DMS53 treated with DMSO at 0.1 percent for 48 hours (cell line): Measurements from ENCODE around the gene INPP5A.
"Not testable (repeated sequence)": the region's sequence is repeated elsewhere in the genome, so short reads cannot be mapped to it uniquely, and the experiment has no call there.

Experiments
- DNase-seq: peaks from one replicate; lab custom pipeline; 2025; ENCODE audit not compliant: unreplicated experiment; lab: John Stamatoyannopoulos, UW

INPP5A gene

GRCh38 chr10:132825783-132826523 is 288.4 kb downstream of the INPP5A start:
- not testable (repeated sequence) for DNase-seq

- DNase-seq: no peak
These were observed 289.2 kb downstream of the INPP5A start for GRCh38 chr10:132826524-132827422.

- DNase-seq: no peak
These were observed 289.8 kb downstream of the INPP5A start for GRCh38 chr10:132827423-132827789.

GRCh38 chr10:132827861-132828539 is 290.4 kb downstream of the INPP5A start:
- no peak for DNase-seq

- no peak for DNase-seq
These were observed 291.1 kb downstream of the INPP5A start for GRCh38 chr10:132828681-132829080.

- no peak for DNase-seq
These were observed 291.8 kb downstream of the INPP5A start for GRCh38 chr10:132829403-132829802.

GRCh38 chr10:132832186-132832969 is 294.8 kb downstream of the INPP5A start:
- no peak for DNase-seq
